SH-SY5Y (cell line): Measurements from ENCODE around the gene ERG28.

Experiments
- GATA2 ChIP-seq: IDR thresholded peaks from 2 replicates; pipeline ENCODE4 v1.6.1; 2011; ENCODE audit warnings: mild to moderate bottlenecking, low read depth, low read length
- GATA3 ChIP-seq: IDR thresholded peaks from 2 replicates; pipeline ENCODE4 v1.6.1; 2011; ENCODE audit warnings: low read depth, mild to moderate bottlenecking, low read length, moderate library complexity

- TF ChIP-seq GATA3 (no peak), GATA2 (no peak; the same call in 1 of the 2 replicates)
Observed at GRCh38 chr14:75636100-75636692, 24.5 kb downstream of the ERG28 start.
